Middle frontal gyrus (tissue), 1 donor: Measurements from ENCODE around the gene CCDC57.

ENCODE experiments used
- DNase-seq: peaks from one replicate; pipeline ENCODE4 v3.0.0-alpha.2; 2015; ENCODE audit warnings: low spot score; ENCODE audit errors: extremely low spot score

Gene CCDC57

GRCh38 chr17:82094931-82095776, 117.5 kb downstream of the CCDC57 start:
- no peak for DNase-seq

- DNase-seq = no peak
These were observed 119.5 kb downstream of the CCDC57 start for GRCh38 chr17:82092995-82093751.

GRCh38 chr17:82092628-82092994, 120.0 kb downstream of the CCDC57 start:
- DNase-seq = no peak

GRCh38 chr17:82092094-82092586, 120.5 kb downstream of the CCDC57 start:
- DNase-seq = no peak

GRCh38 chr17:82091264-82092066, 121.2 kb downstream of the CCDC57 start:
- no peak for DNase-seq

- no peak for DNase-seq
These were observed 121.9 kb downstream of the CCDC57 start for GRCh38 chr17:82090549-82091263.

GRCh38 chr17:82089723-82090548, 122.7 kb downstream of the CCDC57 start:
- DNase-seq = no peak

- DNase-seq = no peak
These were observed 123.6 kb downstream of the CCDC57 start for GRCh38 chr17:82088838-82089722.

GRCh38 chr17:82087961-82088837, 124.4 kb downstream of the CCDC57 start:
- no peak for DNase-seq

- no peak for DNase-seq
These were observed 125.4 kb downstream of the CCDC57 start for GRCh38 chr17:82086941-82087906.

GRCh38 chr17:82085931-82086764, 126.5 kb downstream of the CCDC57 start:
- DNase-seq = no peak

- no peak for DNase-seq
These were observed 127.4 kb downstream of the CCDC57 start for GRCh38 chr17:82085031-82085861.

- DNase-seq = no peak
These were observed 128.1 kb downstream of the CCDC57 start for GRCh38 chr17:82084373-82085030.

- DNase-seq = no peak
These were observed 128.9 kb downstream of the CCDC57 start for GRCh38 chr17:82083533-82084359.
